ENCODE results near the gene PER3.

PER3 gene

DNA sequence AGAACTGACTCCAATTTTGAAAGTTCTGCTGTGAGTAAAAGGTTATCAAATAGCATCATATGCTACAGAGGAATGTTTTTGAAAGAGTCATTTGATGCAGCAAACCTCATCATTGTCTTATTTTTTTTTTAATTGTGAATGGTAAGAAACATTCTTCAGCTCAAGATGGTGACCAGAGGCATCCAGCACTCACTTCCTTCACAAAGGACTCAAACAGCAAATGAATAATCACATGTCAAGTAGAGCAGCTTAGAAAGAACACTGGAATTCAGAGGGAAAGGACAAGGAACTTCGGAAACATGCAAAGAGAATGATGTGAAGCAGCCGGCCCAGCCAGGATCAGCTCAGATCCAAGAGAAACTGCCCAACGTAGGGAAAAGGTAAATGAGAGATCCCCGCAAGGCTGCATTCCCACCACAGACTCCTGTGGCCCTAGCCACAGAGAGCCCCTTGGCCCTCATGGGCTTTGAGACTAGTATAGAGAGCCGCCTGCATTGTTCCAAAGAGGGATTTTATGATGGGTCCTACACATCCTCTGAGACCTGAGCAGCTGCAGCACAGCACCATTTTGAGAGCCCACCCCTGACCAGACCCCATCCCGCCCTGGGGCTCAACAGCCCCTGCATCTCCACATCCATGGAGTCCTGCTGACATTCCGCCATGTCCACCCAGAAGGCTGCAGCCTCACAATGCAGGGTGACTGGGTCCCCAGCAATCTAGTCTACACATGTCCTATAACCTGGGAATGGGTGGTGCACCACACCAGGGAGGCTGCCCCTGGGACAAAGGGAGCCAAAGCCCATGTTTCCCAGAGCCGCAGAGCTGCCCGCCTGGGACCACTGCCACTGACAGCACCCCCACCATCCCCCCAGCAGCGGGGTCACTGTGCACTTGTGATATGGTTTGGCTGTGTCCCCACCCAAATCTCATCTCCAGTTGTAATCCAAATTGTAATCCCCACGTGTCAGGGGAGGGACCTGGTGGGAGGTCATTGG lies 90.0 kb downstream of the PER3 start:
- no peak for DNase-seq

DNA sequence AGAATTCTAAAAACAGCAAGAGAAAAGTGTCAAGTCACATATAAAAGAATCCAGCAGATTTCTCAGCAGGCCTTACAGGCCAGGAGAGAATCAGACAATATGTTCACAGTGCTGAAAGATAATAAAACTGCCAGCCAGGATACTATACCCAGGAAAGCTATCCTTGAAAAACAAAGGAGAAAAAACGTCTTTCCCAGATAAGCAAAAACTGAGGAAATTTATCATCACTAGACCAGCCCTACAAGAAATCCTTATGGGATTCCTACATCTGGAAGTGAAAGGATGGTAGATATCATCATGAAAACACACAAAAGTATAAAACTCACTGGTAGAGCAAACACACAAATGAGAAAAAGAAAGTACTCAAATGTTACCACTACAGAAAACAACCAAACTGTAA lies 93.9 kb downstream of the PER3 start:
- DNase-seq: no peak

DNA sequence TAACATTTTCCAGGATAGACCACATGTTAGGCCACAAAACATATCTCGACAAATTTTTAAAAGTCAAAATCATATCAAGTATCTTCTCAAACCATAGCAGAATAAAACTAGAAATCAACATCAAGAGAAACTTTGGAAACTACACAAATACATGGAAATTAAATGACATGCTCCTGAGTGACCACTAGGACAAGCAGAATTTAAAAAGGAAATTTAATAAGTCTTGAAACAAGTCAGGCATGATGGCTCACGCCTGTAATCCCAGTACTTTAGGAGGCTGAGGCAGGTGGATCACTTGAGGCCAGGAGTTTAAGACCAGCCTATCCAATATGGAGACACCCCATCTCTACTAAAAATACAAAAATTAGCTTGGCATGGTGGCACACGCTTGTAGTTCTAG lies 95.1 kb downstream of the PER3 start:
- no peak for DNase-seq

DNA sequence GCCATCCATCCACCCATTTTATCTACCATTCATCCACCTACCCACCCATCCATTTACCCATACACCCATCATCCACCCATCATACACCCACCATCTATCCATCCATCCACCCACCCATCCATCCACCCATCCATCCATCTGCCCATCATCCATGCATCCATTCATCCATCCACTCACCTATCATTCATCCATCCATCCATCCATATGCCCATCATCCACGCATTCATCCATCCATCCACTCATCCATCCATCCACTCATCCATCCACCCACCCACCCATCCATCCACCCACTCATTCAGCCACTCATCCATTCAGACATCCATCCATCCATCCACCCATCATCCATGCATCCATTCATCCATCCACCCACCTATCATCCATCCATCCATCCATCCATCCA lies 100.7 kb downstream of the PER3 start:
- no peak for DNase-seq

DNA sequence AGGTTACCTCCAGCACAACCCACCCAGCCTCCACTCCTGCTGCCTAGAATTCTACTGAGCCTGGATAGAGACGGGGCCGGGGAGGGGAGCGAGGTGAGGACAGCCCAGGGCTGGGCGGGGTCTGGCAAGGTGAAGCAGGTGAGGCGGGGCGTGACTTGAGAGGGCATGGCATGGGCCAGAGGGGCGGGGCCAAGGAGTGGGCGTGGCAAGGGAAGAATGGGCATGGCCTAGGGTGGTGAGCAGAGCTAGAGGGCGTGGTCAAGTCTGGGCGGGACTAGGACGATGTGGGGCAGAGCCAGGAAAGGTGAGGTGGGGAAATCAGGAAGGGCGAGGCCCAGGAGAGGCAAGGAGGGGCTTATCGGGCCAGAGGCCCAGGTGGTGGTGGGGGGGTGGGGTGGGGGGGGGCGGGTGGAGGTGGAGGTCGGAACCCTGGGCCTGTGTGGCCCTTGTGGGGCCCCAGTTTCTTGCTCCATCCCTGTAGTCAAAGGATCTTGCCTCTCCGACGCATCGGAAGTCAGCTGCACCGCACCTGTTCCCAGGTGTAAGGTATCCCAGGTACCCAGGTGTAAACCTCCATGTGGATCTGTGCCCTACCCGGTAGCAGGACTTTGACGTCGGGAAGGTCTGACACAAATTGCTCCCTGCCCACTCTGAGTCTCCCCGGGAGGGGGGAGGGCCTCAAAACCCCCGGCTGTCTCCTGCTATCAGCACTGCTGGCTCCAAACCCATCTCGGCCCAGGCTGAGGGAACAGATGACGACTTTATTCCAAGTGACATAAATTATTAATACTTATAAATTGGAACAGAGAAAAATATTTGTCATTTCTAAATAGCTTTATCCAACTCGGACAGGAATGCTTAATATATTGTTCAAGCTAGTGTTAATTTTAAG lies 101.7 kb downstream of the PER3 start:
- peak in 1 of 4 experiments; percentile 15 for DNase-seq

DNA sequence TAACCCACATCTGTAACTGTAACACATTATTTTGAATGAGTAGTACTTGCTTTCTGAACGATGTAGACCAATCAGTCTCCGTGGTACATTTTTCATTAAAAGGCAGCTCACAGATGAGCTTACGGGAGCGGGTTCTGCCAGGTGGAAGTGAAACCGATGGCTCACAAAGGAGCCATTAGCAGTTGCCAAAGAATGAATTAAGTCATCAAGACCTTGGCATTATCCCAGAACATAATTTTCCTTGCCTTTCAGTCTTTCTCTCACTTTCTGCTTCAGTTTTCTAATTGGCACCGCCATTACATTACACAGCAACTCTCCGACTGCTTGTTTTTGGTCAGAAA lies 102.3 kb downstream of the PER3 start:
- DNase-seq: peak; percentile 18 to 70 (median 42)

DNA sequence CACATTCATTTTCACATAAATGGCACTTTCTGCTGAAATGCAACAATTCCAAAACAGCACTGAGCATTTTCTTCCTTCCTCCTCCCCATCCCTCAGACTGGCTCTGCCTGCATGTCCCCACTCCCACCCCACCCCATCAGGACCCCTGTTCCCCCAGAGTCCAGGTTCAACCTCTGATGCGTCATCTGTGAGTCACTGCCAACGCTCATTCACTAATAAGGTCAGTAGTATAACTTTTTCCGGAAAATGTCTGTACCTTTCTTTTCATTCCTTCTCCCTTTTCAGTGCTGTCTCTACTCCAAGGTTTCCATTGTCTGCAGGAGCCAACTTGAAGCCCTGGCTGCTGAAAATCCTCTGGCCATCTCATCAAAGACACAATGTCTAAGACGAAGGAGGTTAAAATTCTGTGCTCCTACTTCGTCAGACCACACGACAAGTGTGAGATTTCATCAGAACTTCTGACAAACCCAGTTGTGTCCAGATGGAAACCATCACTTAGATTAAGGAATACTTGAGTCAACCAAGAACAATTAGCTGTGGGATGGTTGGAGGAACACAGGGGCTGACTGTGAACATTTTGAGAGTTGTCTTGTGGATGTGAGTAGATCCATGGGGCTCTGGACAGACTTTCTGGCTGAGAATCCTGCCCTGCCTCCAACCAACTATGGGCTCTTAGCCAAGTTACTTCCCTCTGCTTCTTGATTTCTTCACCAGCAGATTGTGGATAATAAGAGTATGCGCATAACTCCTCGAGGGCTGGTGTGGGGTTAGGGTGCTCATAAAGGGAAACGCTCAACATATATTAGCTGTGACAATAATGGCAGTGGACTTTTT lies 104.4 kb downstream of the PER3 start:
- DNase-seq: no peak

DNA sequence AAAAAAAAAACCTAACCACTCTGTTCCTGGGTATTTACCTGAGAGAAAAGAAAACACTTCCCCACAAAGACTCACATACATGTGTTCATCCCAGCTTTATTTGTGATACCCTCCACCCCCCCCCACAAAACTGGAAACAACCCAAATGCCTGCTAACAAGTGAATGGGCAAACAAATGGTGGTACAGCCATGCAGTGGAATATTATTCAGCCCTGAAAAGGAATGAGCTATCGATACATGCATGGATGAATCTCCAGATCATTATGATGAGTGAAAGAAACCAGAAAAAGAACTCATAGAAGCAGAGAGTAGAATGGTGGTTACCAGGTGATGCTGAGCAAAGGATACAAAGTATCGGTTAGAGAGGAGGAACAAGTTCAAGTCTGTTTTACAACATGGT lies 106.8 kb downstream of the PER3 start:
- no peak for DNase-seq

DNA sequence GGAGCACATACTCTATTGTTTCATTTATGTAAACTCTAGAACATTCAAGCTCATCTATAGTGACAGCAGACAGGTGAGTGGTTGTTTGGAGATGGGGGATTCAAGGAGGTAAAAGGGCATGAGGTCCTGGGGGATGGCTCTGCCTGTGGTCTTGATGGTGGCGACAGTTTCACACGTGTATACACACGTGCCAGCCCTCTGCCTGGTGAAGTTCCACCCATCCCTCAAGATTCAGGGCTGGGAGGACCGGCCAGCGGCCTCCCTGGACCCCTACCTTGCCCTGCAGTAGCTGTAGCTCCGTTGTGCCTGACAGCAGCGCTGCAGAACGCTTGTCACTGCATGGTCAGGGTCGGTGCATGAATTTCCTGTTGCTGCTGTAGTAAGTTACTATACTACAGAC lies 107.7 kb downstream of the PER3 start:
- DNase-seq: no peak

DNA sequence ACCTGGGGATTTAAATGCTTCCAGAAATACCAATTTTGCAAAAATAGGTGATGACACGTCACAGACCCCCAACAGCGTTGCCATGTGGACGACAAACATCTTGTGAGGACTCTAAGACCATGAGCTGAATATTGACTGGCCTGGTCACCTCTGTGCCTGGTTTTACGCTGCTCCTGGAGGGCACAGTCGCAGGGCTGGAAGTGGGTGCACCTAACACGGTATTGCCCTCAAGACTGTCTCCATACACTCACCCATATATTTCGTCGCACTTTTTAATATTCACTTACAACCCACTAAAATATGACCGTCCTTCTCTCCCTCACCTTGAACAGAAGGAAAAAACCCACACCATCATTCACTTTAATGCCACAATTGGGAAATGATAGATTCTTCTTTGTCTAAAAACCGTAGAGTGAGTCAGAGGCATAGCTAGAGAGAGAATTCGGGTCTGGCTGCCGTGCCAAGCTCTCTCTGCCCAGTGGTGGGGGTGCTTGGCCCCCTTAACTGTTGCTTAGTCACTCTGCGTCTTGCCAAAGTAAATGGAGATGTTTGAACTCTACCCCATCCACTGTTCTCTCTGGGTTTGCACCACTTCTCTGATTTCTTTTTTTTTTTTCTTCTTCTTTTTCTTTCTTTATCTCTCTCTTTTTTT lies 109.6 kb downstream of the PER3 start:
- DNase-seq: no peak
